MM.1S (cell line): ENCODE results near the gene FBXL7.

ENCODE experiments used
- DNase-seq: peaks from one replicate; pipeline ENCODE4 v3.0.0-alpha.2; 2015
- H2AFZ ChIP-seq: fragments of 300-600 bp; sonication (generic); 2 replicates; pipeline ENCODE4 v1.6.0; 2016; ENCODE audit warnings: antibody characterized with exemption, low read length
- H3F3A ChIP-seq: fragments of 300-600 bp; sonication (generic); 2 replicates; pipeline ENCODE4 v1.6.1; 2016; ENCODE audit warnings: mild to moderate bottlenecking, antibody characterized with exemption, low read length, moderate library complexity, mixed read lengths; ENCODE audit not compliant: insufficient read depth
- H3K27ac ChIP-seq: fragments of 300-600 bp; sonication (generic); 2 replicates; pipeline ENCODE4 v1.5.1; 2016; ENCODE audit warnings: mild to moderate bottlenecking, low read length
- H3K27me3 ChIP-seq: fragments of 300-600 bp; sonication (generic); replicated peaks from 2 replicates; pipeline ENCODE4 v1.6.0; 2016; ENCODE audit warnings: low read length; ENCODE audit not compliant: insufficient read depth
- H3K36me3 ChIP-seq: fragments of 300-600 bp; sonication (generic); replicated peaks from 2 replicates; pipeline ENCODE4 v1.6.1; 2016; ENCODE audit warnings: mild to moderate bottlenecking, low read length, mixed read lengths; ENCODE audit not compliant: insufficient read depth
- H3K4me1 ChIP-seq: fragments of 300-600 bp; sonication (generic); 2 replicates; pipeline ENCODE4 v1.6.1; 2016; ENCODE audit warnings: low read length, mixed read lengths
- H3K4me2 ChIP-seq: fragments of 300-600 bp; sonication (generic); 2 replicates; pipeline ENCODE4 v1.6.0; 2016; ENCODE audit warnings: low read depth, low read length
- H3K4me3 ChIP-seq: fragments of 300-600 bp; sonication (generic); 2 replicates; pipeline ENCODE4 v1.5.1; 2016; ENCODE audit warnings: low read length, mixed read lengths
- H3K79me2 ChIP-seq: fragments of 300-600 bp; sonication (generic); 2 replicates; pipeline ENCODE4 v1.6.1; 2016; ENCODE audit warnings: mixed run types, low read length, mixed read lengths
- H3K9ac ChIP-seq: fragments of 300-600 bp; sonication (generic); 2 replicates; pipeline ENCODE4 v1.6.1; 2016; ENCODE audit warnings: low read length, mixed read lengths
- H3K9me2 ChIP-seq: fragments of 300-600 bp; sonication (generic); replicated peaks from 2 replicates; pipeline ENCODE4 v1.6.1; 2016; ENCODE audit warnings: mild to moderate bottlenecking, low read length, mixed read lengths; ENCODE audit not compliant: insufficient read depth
- H3K9me3 ChIP-seq: fragments of 300-600 bp; sonication (generic); replicated peaks from 2 replicates; pipeline ENCODE4 v1.6.1; 2016; ENCODE audit warnings: mild to moderate bottlenecking, low read length, mixed read lengths; ENCODE audit not compliant: insufficient read depth
- H4K20me1 ChIP-seq: fragments of 300-600 bp; sonication (generic); 2 replicates; pipeline ENCODE4 v1.6.1; 2016; ENCODE audit warnings: mild to moderate bottlenecking, low read length, moderate library complexity, mixed read lengths; ENCODE audit not compliant: insufficient read depth
- EZH2 ChIP-seq: fragments of 300-600 bp; sonication (generic); optimal IDR thresholded peaks from 2 replicates; pipeline ENCODE3; 2017; ENCODE audit warnings: low read depth, mild to moderate bottlenecking, antibody characterized with exemption, low read length, mixed read lengths
- EZH2phosphoT487 ChIP-seq: fragments of 300-600 bp; sonication (generic); IDR thresholded peaks from 2 replicates; pipeline ENCODE4 v1.6.1; 2018; ENCODE audit warnings: antibody characterized with exemption, low read length
- TF ChIP-seq, protein P1 (sequence below): fragments of 300-600 bp; sonication (generic); IDR thresholded peaks from 2 replicates; pipeline ENCODE4 v1.5.1; 2016; ENCODE audit warnings: antibody characterized with exemption, low read length, mixed read lengths

Gene FBXL7

DNA sequence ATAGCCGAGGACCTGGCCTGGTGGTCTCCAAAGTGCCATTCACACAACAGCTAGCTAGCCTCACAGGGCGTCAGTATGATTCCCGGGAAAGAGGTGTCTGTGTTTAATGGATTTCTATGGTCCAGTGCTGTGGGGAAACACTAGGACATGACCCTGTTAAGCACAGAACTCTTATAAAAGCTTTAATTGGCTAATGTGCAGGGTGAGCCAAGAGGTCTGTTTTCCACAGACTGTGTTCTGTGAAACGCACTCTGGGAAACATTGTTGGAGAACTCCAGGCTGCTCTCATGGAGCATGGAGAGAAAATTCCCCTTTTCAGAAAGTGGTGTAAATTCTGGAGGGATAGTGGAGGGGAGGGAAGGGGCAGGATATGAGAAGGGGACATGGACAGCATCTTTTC lies 331.4 kb downstream of the FBXL7 start:
- H3K36me3 ChIP-seq: no peaks in the 10 kb centered on the region
- 0 out of 2 replicates have a peak, but pooled peaks cover 4% of the 10 kb centered on the region for H3F3A ChIP-seq
- TF ChIP-seq EZH2phosphoT487 (no peak), EZH2 (no peak)
- TF ChIP-seq, protein P1, sequence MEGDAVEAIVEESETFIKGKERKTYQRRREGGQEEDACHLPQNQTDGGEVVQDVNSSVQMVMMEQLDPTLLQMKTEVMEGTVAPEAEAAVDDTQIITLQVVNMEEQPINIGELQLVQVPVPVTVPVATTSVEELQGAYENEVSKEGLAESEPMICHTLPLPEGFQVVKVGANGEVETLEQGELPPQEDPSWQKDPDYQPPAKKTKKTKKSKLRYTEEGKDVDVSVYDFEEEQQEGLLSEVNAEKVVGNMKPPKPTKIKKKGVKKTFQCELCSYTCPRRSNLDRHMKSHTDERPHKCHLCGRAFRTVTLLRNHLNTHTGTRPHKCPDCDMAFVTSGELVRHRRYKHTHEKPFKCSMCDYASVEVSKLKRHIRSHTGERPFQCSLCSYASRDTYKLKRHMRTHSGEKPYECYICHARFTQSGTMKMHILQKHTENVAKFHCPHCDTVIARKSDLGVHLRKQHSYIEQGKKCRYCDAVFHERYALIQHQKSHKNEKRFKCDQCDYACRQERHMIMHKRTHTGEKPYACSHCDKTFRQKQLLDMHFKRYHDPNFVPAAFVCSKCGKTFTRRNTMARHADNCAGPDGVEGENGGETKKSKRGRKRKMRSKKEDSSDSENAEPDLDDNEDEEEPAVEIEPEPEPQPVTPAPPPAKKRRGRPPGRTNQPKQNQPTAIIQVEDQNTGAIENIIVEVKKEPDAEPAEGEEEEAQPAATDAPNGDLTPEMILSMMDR: no peak
- DNase-seq: no peak
- H3K27ac ChIP-seq: no peak overlapping the region
- no peaks in the 10 kb centered on the region for H3K27me3 ChIP-seq
- no peak overlapping the region for H3K4me3 ChIP-seq
- peaks cover 8% of the 10 kb centered on the region; the same call in 1 of the 2 replicates for H3K79me2 ChIP-seq
- H4K20me1 ChIP-seq: no peaks in the 10 kb centered on the region; the same call in 1 of the 2 replicates
- no peaks in the 10 kb centered on the region for H3K9me3 ChIP-seq
- H3K4me1 ChIP-seq: peaks cover 24% of the 10 kb centered on the region
- H3K9ac ChIP-seq: no peak overlapping the region
- H2AFZ ChIP-seq: no peak overlapping the region
- no peak overlapping the region for H3K4me2 ChIP-seq
- H3K9me2 ChIP-seq: no peaks in the 10 kb centered on the region

DNA sequence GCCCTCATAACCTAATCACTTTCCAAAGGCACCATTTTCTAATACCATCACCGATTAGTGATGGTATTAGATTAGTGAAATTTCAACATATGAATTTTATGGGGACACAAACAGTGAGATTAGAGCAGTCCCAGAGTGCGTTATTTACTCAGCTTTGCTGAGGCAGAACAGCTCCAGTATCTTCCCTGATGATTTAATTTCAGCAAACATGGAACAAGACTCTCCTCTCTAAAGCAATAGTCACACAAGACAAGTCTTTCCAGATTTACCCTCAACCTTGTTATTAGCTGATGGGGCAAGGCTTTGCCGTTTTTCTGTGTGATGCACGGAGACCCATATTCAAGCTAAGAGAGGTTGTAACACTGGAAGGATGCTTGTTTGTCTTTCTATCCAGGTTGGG lies 333.4 kb downstream of the FBXL7 start:
- H4K20me1 ChIP-seq: no peaks in the 10 kb centered on the region; the same call in 1 of the 2 replicates
- H3F3A ChIP-seq: peaks cover 13% of the 10 kb centered on the region
- H3K9me3 ChIP-seq: no peaks in the 10 kb centered on the region
- TF ChIP-seq, protein P1: no peak
- TF ChIP-seq EZH2 (no peak), EZH2phosphoT487 (no peak)
- H3K79me2 ChIP-seq: peaks cover 6% of the 10 kb centered on the region
- no peak for DNase-seq
- H3K9ac ChIP-seq: no peak overlapping the region
- H3K4me3 ChIP-seq: no peak overlapping the region
- H2AFZ ChIP-seq: no peak overlapping the region
- H3K4me2 ChIP-seq: no peak overlapping the region
- H3K27ac ChIP-seq: no peak overlapping the region
- H3K9me2 ChIP-seq: no peaks in the 10 kb centered on the region
- no peaks in the 10 kb centered on the region for H3K27me3 ChIP-seq
- peaks cover 42% of the 10 kb centered on the region for H3K4me1 ChIP-seq
- H3K36me3 ChIP-seq: no peaks in the 10 kb centered on the region

DNA sequence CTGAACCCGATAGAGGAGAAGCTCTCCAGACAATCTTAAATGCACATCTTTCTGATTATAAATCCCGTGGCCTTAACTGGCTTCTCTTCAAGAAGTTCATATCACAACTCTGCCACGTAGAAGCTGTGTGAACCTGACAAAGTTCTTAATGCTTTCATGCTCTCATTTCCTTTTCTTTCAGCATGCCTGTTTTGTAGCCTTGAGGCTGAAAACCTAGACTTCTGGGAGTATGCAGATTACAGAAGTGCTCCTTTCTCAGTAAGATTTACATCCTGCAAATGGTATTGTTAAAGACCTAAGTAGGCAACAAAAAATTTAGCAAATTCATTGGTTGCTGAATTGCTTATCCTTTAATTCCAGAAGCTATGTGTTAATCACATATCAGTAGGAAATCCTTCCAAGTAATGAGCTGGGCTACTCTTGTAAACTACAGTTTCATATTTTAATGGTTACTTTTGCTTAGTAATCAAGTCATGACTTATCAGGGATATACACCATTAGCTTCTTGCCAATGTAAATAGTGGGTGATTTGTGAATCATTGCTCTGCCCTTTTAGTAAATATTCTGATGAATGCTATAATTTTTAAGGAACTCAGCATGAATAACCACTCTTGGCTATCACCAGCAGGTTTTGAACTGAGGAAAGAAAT lies 334.7 kb downstream of the FBXL7 start:
- no peaks in the 10 kb centered on the region for H3K9me2 ChIP-seq
- no peaks in the 10 kb centered on the region; the same call in 1 of the 2 replicates for H4K20me1 ChIP-seq
- H3K4me1 ChIP-seq: peaks cover 48% of the 10 kb centered on the region
- H3K9ac ChIP-seq: no peak overlapping the region
- no peaks in the 10 kb centered on the region for H3K36me3 ChIP-seq
- H3K79me2 ChIP-seq: peaks cover 12% of the 10 kb centered on the region
- peak overlapping the region; percentile 4; the same call in 1 of the 2 replicates for H3K4me2 ChIP-seq
- DNase-seq: peak; percentile 43
- H3K27me3 ChIP-seq: no peaks in the 10 kb centered on the region
- H3K9me3 ChIP-seq: no peaks in the 10 kb centered on the region
- H3K27ac ChIP-seq: peak overlapping the region; percentile 9; the same call in 1 of the 2 replicates
- no peak overlapping the region for H2AFZ ChIP-seq
- no peak overlapping the region for H3K4me3 ChIP-seq
- H3F3A ChIP-seq: peaks cover 13% of the 10 kb centered on the region
- TF ChIP-seq EZH2phosphoT487: no peak
- TF ChIP-seq EZH2: no peak
- TF ChIP-seq, protein P1: no peak
